HUES6 (cell line): ENCODE measurements around the gene BZW2.

Experiments
- H3K27ac ChIP-seq: 2 replicates; pipeline ENCODE4 v1.7.0; 2013; ENCODE audit warnings: low read depth, mild to moderate bottlenecking, low read length, inconsistent platforms
- H3K27me3 ChIP-seq: 2 replicates; pipeline ENCODE4 v1.6.1; 2013; ENCODE audit warnings: low read length; ENCODE audit not compliant: control insufficient read depth, insufficient read depth
- H3K36me3 ChIP-seq: 2 replicates; pipeline ENCODE4 v1.6.1; 2013; ENCODE audit warnings: low read length; ENCODE audit not compliant: control insufficient read depth, insufficient read depth
- H3K4me1 ChIP-seq: 2 replicates; pipeline ENCODE4 v1.6.1; 2013; ENCODE audit warnings: low read length; ENCODE audit not compliant: control insufficient read depth, insufficient read depth
- H3K4me3 ChIP-seq: 2 replicates; pipeline ENCODE4 v1.5.1; 2013; ENCODE audit warnings: low read depth, low read length
- H3K9ac ChIP-seq: one replicate; pipeline ENCODE4 v1.6.1; 2013; ENCODE audit warnings: mild to moderate bottlenecking, low read length
- H3K9me3 ChIP-seq: 2 replicates; pipeline ENCODE4 v1.6.1; 2013; ENCODE audit warnings: low read depth, low read length; ENCODE audit not compliant: control insufficient read depth, insufficient read depth

Gene BZW2

DNA sequence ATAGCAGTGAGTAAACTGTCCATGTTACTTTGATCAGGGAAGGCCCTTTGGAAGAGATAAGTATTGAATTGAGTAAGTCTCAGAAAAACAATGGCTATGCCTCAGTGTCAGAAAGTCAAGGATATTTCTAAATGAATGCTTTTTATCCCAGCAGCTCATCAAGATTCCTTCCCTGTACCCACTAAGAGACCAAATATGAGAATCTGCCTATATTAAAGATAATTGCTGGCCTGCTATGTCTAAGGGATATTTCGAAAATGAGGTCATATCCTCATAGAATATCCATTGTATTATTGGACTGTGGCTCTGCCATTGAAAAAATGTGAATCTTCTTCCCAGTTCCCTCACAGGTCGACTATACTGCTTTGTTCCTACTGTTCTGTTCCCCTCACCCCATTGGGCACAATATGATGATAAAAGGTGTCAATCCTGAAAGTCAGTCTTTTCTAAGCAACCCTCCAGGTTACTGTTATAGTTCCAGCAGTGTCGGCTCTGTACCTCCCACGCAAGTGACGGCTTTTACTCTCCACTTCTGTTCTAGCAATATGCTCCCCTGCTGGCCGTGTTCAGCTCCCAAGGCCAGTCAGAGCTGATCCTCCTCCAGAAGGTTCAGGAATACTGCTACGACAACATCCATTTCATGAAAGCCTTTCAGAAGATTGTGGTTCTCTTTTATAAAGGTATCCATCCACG lies 51.7 kb downstream of the BZW2 start:
- Histone ChIP-seq H3K4me3 (no peak overlapping the region), H3K9me3 (no peaks in the 10 kb centered on the region), H3K27ac (no peak overlapping the region), H3K4me1 (no peaks in the 10 kb centered on the region), H3K9ac (no peak overlapping the region), H3K36me3 (peaks cover 74% of the 10 kb centered on the region), H3K27me3 (no peaks in the 10 kb centered on the region)

DNA sequence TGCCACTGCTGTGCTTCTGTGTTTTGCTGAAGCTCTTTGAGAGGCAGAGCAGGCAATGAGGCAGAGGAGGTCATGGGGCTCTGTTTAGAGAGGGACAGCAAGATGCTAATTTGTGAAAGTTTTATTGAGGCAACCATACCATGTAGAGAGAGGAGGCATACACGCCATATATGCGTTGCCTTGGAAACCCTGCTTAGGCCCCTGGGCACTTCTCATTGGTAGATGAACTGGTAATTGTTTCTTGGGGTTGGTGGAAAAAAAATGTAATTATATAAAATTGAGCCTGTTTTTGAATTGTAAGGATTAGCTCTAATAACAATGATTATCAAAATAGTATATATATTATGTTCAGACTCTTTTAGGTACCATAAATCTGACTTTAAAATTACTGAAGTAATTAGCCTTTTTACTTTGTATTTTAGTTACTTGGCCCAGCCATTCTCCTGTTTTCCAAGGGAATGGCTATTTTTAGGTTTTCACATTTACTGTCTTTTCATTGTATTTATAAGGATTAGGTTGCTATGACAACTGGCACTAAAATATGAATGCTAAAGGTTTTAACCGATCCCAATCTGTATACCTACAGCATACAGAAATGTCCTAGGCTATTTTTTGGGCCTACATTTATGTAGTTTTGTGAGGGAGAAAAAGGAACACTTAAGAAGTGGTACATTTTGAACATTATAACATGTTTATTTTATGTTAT lies 52.4 kb downstream of the BZW2 start:
- H3K27ac ChIP-seq: no peak overlapping the region
- peaks cover 71% of the 10 kb centered on the region for H3K36me3 ChIP-seq
- no peaks in the 10 kb centered on the region for H3K9me3 ChIP-seq
- H3K4me3 ChIP-seq: no peak overlapping the region
- no peaks in the 10 kb centered on the region for H3K4me1 ChIP-seq
- H3K9ac ChIP-seq: no peak overlapping the region
- H3K27me3 ChIP-seq: no peaks in the 10 kb centered on the region

DNA sequence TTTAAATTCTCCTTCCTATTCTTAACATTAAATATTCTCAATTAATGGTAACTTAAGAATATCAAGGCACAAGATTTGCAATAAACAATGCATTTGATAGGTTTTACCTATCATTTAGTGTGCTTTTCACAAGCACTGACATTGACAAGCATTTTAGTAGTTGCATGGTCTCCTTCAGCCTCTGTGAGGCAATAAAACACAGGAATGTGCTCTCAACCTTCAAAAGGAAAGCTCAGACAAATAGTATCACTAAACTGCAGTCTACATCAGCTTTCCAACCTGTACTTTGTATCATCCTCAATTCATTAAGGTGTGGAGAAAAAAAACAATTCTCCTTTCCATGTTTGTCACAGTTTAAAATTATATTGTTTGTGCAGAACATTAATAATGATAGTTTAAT lies 56.5 kb downstream of the BZW2 start:
- no peak overlapping the region for H3K9ac ChIP-seq
- H3K36me3 ChIP-seq: peaks cover 72% of the 10 kb centered on the region
- H3K4me3 ChIP-seq: no peak overlapping the region
- H3K27ac ChIP-seq: no peak overlapping the region
- no peaks in the 10 kb centered on the region for H3K9me3 ChIP-seq
- no peaks in the 10 kb centered on the region for H3K4me1 ChIP-seq
- H3K27me3 ChIP-seq: no peaks in the 10 kb centered on the region

DNA sequence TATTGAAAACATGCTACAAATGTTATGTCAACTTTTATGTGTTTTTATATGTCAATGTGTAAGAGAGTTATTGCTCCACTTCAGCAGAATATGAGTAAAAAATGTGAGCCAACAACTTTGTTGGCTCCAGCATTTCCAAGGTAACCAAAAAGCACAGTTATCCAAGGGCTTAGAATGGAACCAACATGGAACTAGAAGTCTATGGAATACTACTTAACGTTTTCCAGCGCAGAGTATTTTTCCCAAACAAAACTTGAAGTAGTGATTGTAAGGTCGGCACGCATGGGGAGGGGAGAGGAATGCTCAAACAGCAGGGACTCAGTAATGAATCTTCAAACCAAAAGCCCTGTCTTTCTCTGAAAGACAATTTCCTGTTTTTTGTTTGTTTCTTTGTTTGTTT lies 62.5 kb downstream of the BZW2 start:
- no peak overlapping the region for H3K4me3 ChIP-seq
- no peaks in the 10 kb centered on the region for H3K9me3 ChIP-seq
- no peak overlapping the region; the same call in 1 of the 2 replicates for H3K27ac ChIP-seq
- no peak overlapping the region for H3K9ac ChIP-seq
- H3K4me1 ChIP-seq: 0 out of 2 replicates have a peak, but pooled peaks cover 14% of the 10 kb centered on the region
- peaks cover 27% of the 10 kb centered on the region for H3K36me3 ChIP-seq
- H3K27me3 ChIP-seq: no peaks in the 10 kb centered on the region

DNA sequence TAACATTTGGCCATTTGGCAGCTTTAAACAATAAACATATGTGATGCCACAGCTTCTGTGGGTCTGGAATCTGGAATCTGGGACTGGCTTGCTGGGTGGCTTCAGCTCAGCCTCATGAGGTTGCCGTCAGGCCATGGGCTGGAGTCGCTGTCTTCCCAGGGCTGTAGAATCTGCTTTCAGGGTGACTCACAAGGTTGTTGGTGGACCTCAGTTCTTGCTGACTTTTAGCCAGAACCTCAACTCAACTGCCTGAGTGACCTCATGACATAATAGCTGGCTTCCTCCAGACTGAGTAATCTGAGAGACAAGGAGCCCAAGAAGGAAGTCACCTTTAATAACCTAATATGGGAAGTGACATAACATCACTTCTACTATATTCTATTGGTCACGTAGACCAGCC lies 63.0 kb downstream of the BZW2 start:
- Histone ChIP-seq H3K4me3 (no peak overlapping the region), H3K27me3 (no peaks in the 10 kb centered on the region), H3K9me3 (no peaks in the 10 kb centered on the region), H3K9ac (no peak overlapping the region), H3K4me1 (0 out of 2 replicates have a peak, but pooled peaks cover 14% of the 10 kb centered on the region), H3K27ac (no peak overlapping the region; the same call in 1 of the 2 replicates), H3K36me3 (peaks cover 24% of the 10 kb centered on the region)

DNA sequence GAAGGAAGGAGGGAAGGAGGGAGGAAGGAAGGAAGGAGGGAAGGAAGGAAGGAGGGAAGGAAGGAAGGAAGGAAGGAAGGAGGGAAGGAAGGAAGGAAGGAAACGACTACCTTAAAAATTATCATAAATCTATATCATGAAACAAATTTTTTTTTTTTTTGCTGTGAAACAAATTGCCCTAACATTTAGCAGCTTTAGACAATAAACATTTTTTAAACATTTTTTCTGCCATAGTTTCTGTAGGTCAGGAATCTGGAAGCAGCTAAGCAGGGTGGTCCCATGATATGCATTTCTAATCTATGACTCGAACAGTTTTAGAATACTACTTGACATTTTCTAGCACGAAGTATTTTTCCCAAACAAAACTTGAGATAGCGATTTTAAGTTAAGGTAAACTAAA lies 64.7 kb downstream of the BZW2 start:
- peaks cover 10% of the 10 kb centered on the region for H3K36me3 ChIP-seq

DNA sequence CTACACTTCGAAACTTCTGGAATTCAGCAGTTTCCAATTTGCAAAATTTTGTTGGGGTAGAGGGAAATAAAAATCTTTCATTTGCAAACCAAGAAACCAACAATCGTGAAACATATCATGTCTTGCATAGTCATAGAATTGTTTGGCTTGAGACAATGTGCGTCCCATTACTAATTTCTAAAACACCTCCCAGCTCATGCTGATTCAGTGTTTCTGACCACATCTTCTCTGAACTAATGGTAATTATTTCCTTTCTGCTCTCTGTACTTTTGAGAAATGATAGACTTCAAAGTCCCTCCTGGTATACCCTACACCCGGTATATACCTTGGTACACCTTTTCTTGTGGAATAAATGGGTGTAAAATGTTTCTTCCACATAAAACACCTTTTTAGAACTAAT lies 65.7 kb downstream of the BZW2 start:
- Histone ChIP-seq H3K9me3 (no peaks in the 10 kb centered on the region), H3K27ac (no peak overlapping the region), H3K4me1 (0 out of 2 replicates have a peak, but pooled peaks cover 14% of the 10 kb centered on the region), H3K9ac (no peak overlapping the region), H3K4me3 (no peak overlapping the region), H3K27me3 (no peaks in the 10 kb centered on the region), H3K36me3 (no peaks in the 10 kb centered on the region; the same call in 1 of the 2 replicates)

More for the DNA sequence above, 64.7 kb downstream of the BZW2 start:
- no peaks in the 10 kb centered on the region for H3K27me3 ChIP-seq
- no peak overlapping the region for H3K9ac ChIP-seq
- 0 out of 2 replicates have a peak, but pooled peaks cover 14% of the 10 kb centered on the region for H3K4me1 ChIP-seq
- no peak overlapping the region for H3K4me3 ChIP-seq
- no peaks in the 10 kb centered on the region for H3K9me3 ChIP-seq
- H3K27ac ChIP-seq: no peak overlapping the region

DNA sequence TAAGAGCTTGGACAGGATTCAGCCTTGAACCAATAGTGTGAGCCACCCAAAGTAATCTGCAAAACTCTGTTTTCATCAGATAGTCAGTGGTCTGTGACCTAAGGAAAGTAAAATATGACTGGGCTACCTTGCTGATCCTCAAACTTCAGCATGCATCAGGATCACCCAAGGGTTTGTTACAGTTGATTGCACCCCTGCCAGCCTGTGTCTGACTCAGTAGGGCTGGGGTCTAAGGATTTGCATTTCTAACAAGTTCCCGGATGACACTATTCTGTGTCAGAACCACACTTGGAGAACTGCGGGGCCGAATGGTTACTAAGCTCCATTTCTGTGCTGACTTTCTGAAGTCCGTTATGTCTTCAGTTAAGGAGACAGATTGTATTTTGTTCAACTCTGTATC lies 66.9 kb downstream of the BZW2 start:
- no peaks in the 10 kb centered on the region for H3K27me3 ChIP-seq
- H3K4me1 ChIP-seq: 0 out of 2 replicates have a peak, but pooled peaks cover 14% of the 10 kb centered on the region
- H3K4me3 ChIP-seq: no peak overlapping the region
- H3K9me3 ChIP-seq: no peaks in the 10 kb centered on the region
- no peak overlapping the region for H3K27ac ChIP-seq
- H3K9ac ChIP-seq: no peak overlapping the region
- H3K36me3 ChIP-seq: no peaks in the 10 kb centered on the region

DNA sequence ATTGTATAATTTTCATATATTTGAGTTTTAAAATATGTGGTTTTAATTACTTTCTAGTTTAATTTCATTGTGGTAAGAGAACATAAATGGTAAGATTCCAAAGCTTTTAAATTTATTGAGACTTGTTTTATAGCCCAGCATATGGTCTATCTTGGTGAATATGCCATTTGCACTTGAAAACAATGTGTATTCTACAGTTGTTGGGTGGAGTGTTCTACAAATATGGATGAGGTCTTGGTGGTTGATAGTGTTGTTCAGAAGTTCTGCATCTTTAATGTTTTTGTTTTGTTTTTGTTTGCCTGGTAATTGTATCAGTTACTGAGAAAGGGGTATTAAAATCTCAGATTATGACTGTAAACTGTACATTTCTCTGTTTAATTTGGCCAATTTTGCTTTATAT lies 69.9 kb downstream of the BZW2 start:
- no peak overlapping the region for H3K4me3 ChIP-seq
- no peaks in the 10 kb centered on the region for H3K9me3 ChIP-seq
- H3K27ac ChIP-seq: no peak overlapping the region
- no peaks in the 10 kb centered on the region for H3K36me3 ChIP-seq
- H3K27me3 ChIP-seq: no peaks in the 10 kb centered on the region
- no peak overlapping the region for H3K9ac ChIP-seq
- H3K4me1 ChIP-seq: 0 out of 2 replicates have a peak, but pooled peaks cover 6% of the 10 kb centered on the region

DNA sequence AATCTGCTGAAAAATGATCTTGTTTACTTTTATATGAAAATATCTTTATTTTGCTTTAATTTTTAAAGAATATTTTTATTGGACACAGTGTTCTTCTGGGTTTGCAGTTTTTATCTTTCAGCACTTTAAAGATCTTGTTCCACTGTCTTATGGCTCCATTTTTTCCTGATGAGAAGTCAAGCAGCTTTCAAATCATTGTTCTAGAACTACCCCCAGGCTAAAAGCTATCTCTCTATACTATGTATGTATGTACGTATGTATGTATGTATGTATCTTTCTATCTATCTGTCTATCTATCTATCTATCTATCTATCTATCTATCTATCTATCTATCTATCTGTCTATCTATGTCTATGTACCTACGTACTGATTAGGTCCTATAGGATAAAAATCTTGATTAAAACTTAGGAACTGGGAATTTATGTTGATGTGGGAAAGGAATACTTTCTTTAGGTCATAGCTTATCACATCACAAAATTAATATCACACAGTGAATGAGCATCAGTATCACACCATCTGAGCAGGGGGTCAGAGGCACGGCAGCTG lies 72.2 kb downstream of the BZW2 start:
- H3K36me3 ChIP-seq: no peaks in the 10 kb centered on the region
- H3K27me3 ChIP-seq: no peaks in the 10 kb centered on the region
- no peak overlapping the region for H3K27ac ChIP-seq
- H3K4me3 ChIP-seq: no peak overlapping the region
- H3K9ac ChIP-seq: no peak overlapping the region
- 0 out of 2 replicates have a peak, but pooled peaks cover under 1% of the 10 kb centered on the region for H3K4me1 ChIP-seq
- no peaks in the 10 kb centered on the region for H3K9me3 ChIP-seq

DNA sequence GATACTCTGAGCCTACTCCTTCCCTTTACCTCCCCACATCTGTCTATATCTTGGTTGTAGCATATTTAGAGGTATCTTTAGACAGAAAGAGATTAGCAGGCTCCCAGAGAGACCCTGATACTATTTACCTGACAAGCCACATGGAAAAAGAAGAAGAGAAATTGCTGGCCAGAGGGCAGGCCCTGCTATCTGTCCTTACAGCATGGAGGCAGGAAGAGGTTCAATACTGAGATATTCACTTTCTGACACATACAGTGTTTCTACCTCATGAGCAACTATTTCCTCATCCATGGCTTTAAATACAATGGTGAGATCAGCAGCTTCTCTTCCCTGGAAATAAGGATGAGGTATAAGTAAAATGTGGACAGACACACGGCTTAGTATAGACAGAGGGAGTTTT lies 73.7 kb downstream of the BZW2 start:
- no peaks in the 10 kb centered on the region for H3K9me3 ChIP-seq
- no peak overlapping the region for H3K9ac ChIP-seq
- no peak overlapping the region for H3K4me3 ChIP-seq
- H3K36me3 ChIP-seq: no peaks in the 10 kb centered on the region
- no peaks in the 10 kb centered on the region for H3K4me1 ChIP-seq
- no peaks in the 10 kb centered on the region for H3K27me3 ChIP-seq
- no peak overlapping the region for H3K27ac ChIP-seq
